Endodermal cell (in vitro differentiated cells): Measurements from ENCODE around the gene CHST9. TPM values are rescaled to one million over a fixed set of nuclear protein-coding genes. Genes with fewer than 3 reads are reported as not detected.

Experiments used
- DNase-seq: peaks from one replicate; pipeline ENCODE4 v3.0.0-alpha.2; 2017
- H3K27ac ChIP-seq: 2 replicates; pipeline ENCODE4 v1.5.1; 2013; ENCODE audit warnings: mild to moderate bottlenecking, low read depth, low read length, moderate library complexity
- H3K27me3 ChIP-seq: 2 replicates; pipeline ENCODE4 v1.6.1; 2013; ENCODE audit warnings: mild to moderate bottlenecking, low read length, moderate library complexity; ENCODE audit not compliant: insufficient read depth, control insufficient read depth, poor library complexity, severe bottlenecking
- H3K36me3 ChIP-seq: 2 replicates; pipeline ENCODE4 v1.7.0; 2013; ENCODE audit warnings: mild to moderate bottlenecking, low read length, moderate library complexity; ENCODE audit not compliant: control insufficient read depth, insufficient read depth
- H3K4me1 ChIP-seq: one replicate; pipeline ENCODE4 v1.7.0; 2013; ENCODE audit warnings: low read length; ENCODE audit not compliant: control insufficient read depth, insufficient read depth
- H3K4me3 ChIP-seq: 2 replicates; pipeline ENCODE4 v1.5.1; 2013; ENCODE audit warnings: mild to moderate bottlenecking, low read length, moderate library complexity
- H3K9ac ChIP-seq: 2 replicates; pipeline ENCODE4 v1.6.1; 2013; ENCODE audit warnings: mild to moderate bottlenecking, low read length, moderate library complexity; ENCODE audit not compliant: poor library complexity, severe bottlenecking; ENCODE audit errors: extremely low read depth
- H3K9me3 ChIP-seq: 2 replicates; pipeline ENCODE4 v1.6.1; 2013; ENCODE audit warnings: mild to moderate bottlenecking, low read length, moderate library complexity; ENCODE audit not compliant: control insufficient read depth
- H3K27ac Mint-ChIP-seq: 2 replicates; pipeline ENCODE4 v1.8.0; 2020; ENCODE audit warnings: mixed read lengths
- H3K27me3 Mint-ChIP-seq: 2 replicates; pipeline ENCODE4 v1.8.0; 2021; ENCODE audit warnings: mild to moderate bottlenecking, mixed read lengths; ENCODE audit not compliant: insufficient read depth
- H3K36me3 Mint-ChIP-seq: 2 replicates; pipeline ENCODE4 v1.8.0; 2020; ENCODE audit warnings: low read depth, mixed read lengths
- H3K4me1 Mint-ChIP-seq: 2 replicates; pipeline ENCODE4 v1.8.0; 2020; ENCODE audit warnings: mixed read lengths
- H3K4me3 Mint-ChIP-seq: 2 replicates; pipeline ENCODE4 v1.8.0; 2020; ENCODE audit warnings: mild to moderate bottlenecking, moderate library complexity, mixed read lengths
- H3K9me3 Mint-ChIP-seq: 2 replicates; pipeline ENCODE4 v1.8.0; 2020; ENCODE audit warnings: mild to moderate bottlenecking, mixed read lengths
- CTCF ChIP-seq: fragments of 200-600 bp; sonication (generic); conservative IDR thresholded peaks from 2 replicates; pipeline ENCODE4 v1.5.0; 2021; ENCODE audit warnings: antibody characterized with exemption, mild to moderate bottlenecking
- WGBS, 2 experiments: methylation state at CpG; one replicate each; pipeline versions ENCODE4 v1.1.5 to v1.1.7; 2013; ENCODE audit warnings: missing lambda C conversion rate in 2 of 2, mixed read lengths in 1 of 2; ENCODE audit not compliant: insufficient coverage in 1 of 2, insufficient read length in 1 of 2; 5-methylcytosine and 5-hydroxymethylcytosine counted together
- total RNA-seq, 2 donors: library from RNA; stranded (reverse); fragmentation: NEBNext Ultra II Directional in 1 of 2; extraction: Animal tissue kit (Norgen Biotek cat#: 25700) in 1 of 2; gene quantifications; 2 replicates in 1 of 2; 3 replicates in 1 of 2; pipeline ENCODE4 v1.2.1, GENCODE V29; 2021

CHST9 gene
- total RNA-seq, 2 donors from 2014 or later, result 47.5 to 75.8 TPM

- Mint-ChIP-seq H3K27me3 (no peaks in the 10 kb centered on the region), H3K36me3 (peaks cover 7% of the 10 kb centered on the region), H3K4me1 (peaks cover 38% of the 10 kb centered on the region), H3K27ac (peak overlapping the region; percentile 44), H3K9me3 (peaks cover 20% of the 10 kb centered on the region), H3K4me3 (no peak overlapping the region)
- TF ChIP-seq CTCF, result peak; percentile 43
- peak; percentile 69 for DNase-seq
- Histone ChIP-seq H3K9ac (no peak overlapping the region), H3K27ac (peak overlapping the region; percentile 27), H3K9me3 (peaks cover 13% of the 10 kb centered on the region), H3K4me3 (no peak overlapping the region), H3K27me3 (no peaks in the 10 kb centered on the region), H3K4me1 (peaks cover 8% of the 10 kb centered on the region), H3K36me3 (no peaks in the 10 kb centered on the region)
- 62 to 100% methylated on average over 1 to 4 of the region's 4 CpGs for WGBS, 2 experiments
Observed at GRCh38 chr18:27223526-27224291, 38.6 kb upstream of the CHST9 start.

DNA sequence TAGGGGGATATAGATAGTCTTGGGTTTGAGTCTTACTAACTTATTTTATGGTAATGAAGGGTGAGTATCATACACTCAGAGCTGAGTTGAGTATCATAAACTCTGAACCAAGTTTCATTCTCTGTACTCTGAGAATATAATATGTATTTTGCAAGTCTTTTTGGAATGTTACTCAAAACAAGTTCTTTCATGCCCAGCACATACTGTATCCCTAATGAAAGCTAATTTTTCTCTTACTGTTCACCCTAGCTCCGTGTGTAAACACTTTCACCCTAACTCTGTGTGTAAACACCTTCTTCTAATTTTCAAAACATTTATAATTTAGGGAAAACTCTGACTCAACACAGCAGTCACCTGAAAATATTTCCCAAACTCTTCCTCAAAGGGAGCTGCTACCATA is 29.7 kb upstream of the CHST9 start:
- Histone ChIP-seq H3K27ac (no peak overlapping the region), H3K27me3 (peaks cover 18% of the 10 kb centered on the region), H3K36me3 (no peaks in the 10 kb centered on the region), H3K9me3 (peaks cover 4% of the 10 kb centered on the region), H3K4me3 (no peak overlapping the region), H3K4me1 (no peaks in the 10 kb centered on the region), H3K9ac (no peak overlapping the region)
- Mint-ChIP-seq H3K9me3 (peaks cover 11% of the 10 kb centered on the region), H3K27ac (no peak overlapping the region), H3K36me3 (peaks cover 2% of the 10 kb centered on the region), H3K27me3 (no peaks in the 10 kb centered on the region), H3K4me3 (no peak overlapping the region), H3K4me1 (peaks cover 12% of the 10 kb centered on the region)
- no peak for DNase-seq
- 100% methylated on average over 1 of the region's 1 CpG for WGBS, 2 experiments
- no peak for TF ChIP-seq CTCF

DNA sequence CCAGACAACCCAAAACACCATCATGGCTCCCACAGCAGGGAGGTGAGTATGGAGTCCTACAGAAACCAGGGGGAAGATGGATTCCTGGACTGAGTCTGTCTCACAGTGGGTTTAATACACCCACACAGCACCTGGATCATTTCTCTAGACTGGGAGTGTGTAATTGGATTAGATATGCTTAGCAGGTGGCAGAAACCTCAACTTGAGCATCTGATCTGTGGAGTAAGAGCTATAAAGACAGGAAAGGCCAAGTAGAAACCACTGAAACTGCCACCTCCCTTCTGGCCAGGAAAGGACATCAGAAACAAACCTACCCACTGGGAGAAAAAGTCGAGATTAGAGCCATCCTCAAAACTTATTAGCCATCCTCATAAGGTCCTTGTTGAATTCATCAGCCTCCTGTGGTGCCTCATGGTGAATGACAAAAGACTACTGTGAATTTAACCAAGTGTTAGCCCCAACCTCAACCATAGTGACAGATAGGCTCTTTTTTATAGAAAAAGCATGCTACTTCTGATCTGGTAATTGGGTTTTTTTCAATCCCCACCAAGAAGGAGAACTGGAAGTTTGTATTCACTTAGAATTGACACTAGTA is 28.1 kb upstream of the CHST9 start:
- Mint-ChIP-seq H3K4me1 (peaks cover 12% of the 10 kb centered on the region), H3K27ac (no peak overlapping the region), H3K4me3 (no peak overlapping the region), H3K27me3 (no peaks in the 10 kb centered on the region), H3K9me3 (peaks cover 11% of the 10 kb centered on the region), H3K36me3 (peaks cover 2% of the 10 kb centered on the region)
- Histone ChIP-seq H3K4me3 (no peak overlapping the region), H3K27ac (no peak overlapping the region), H3K9me3 (peaks cover 4% of the 10 kb centered on the region), H3K36me3 (no peaks in the 10 kb centered on the region), H3K4me1 (no peaks in the 10 kb centered on the region), H3K9ac (no peak overlapping the region), H3K27me3 (peaks cover 18% of the 10 kb centered on the region)
- DNase-seq, result peak; percentile 53
- TF ChIP-seq CTCF, result no peak
- WGBS, 2 experiments, result 65 to 80% methylated on average over 1 of the region's 1 CpG
